Stimulated activated effector memory CD8-positive, alpha-beta T cell treated with anti-CD3 and anti-CD28 coated beads, Interleukin-12 subunit alpha, Interleukin-12 subunit beta, amount 100 ng/mL, for 72 hours (primary cell): ENCODE measurements around the gene SHANK2.

ENCODE experiments used
- ATAC-seq: fragments of 150-1000 bp; cut with Tn5 transposase; 2 replicates; pipeline ENCODE4 v1.10.0; 2021
- DNase-seq, 2 donors: peaks; one replicate each; pipeline ENCODE4 v3.0.0; 2021 to 2022; ENCODE audit warnings: low spot score in 2 of 2
- H3K27ac Mint-ChIP-seq: one replicate; pipeline ENCODE4 v1.8.0; 2022; ENCODE audit warnings: mild to moderate bottlenecking, mixed read lengths
- H3K36me3 Mint-ChIP-seq: one replicate; pipeline ENCODE4 v1.8.0; 2022; ENCODE audit warnings: mild to moderate bottlenecking, mixed read lengths
- H3K4me1 Mint-ChIP-seq: one replicate; pipeline ENCODE4 v1.8.0; 2022; ENCODE audit warnings: mixed read lengths
- H3K4me3 Mint-ChIP-seq: one replicate; pipeline ENCODE4 v1.8.0; 2022; ENCODE audit warnings: mild to moderate bottlenecking, mixed read lengths
- H3K9me3 Mint-ChIP-seq: one replicate; pipeline ENCODE4 v1.8.0; 2022; ENCODE audit warnings: mixed read lengths

The SHANK2 gene

DNA sequence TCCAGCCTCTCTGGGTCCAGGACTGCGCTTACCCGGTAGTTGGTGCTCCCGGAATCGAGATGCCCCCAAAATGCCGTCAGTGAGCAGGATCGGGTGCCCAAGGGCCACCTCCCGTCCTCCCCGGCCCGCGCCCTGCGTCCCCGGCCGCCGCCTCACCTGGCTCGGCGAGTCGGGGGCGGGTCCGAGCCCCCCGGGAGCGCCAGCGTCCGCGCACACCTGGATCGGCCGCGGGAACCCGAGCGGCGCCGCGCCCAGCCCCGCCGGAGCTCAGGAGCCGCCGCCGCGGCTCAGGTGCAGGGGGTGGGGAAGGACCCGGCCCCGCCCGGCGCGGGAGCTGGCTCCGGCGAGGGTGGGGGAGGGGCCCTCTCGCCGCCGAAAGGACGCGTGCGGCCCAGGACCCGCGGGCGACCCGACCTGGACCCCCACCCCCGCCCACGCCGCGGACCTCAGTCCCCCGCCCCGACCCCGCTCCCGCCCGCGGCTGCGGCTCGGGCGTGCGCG lies at the start of gene SHANK2:
Gene SHANK2, minus strand, starts transcription at position 309 of the 501 bp plus-strand sequence. CDS start 105,251 bp downstream, outside the sequence.
- DNase-seq = no peak
- no peak for ATAC-seq
- Mint-ChIP-seq H3K9me3 (no peaks in the 10 kb centered on the region), H3K4me1 (no peaks in the 10 kb centered on the region), H3K27ac (no peak within 1 kb of the TSS), H3K36me3 (no peaks in the 10 kb centered on the region), H3K4me3 (no peak within 1 kb of the TSS)

DNA sequence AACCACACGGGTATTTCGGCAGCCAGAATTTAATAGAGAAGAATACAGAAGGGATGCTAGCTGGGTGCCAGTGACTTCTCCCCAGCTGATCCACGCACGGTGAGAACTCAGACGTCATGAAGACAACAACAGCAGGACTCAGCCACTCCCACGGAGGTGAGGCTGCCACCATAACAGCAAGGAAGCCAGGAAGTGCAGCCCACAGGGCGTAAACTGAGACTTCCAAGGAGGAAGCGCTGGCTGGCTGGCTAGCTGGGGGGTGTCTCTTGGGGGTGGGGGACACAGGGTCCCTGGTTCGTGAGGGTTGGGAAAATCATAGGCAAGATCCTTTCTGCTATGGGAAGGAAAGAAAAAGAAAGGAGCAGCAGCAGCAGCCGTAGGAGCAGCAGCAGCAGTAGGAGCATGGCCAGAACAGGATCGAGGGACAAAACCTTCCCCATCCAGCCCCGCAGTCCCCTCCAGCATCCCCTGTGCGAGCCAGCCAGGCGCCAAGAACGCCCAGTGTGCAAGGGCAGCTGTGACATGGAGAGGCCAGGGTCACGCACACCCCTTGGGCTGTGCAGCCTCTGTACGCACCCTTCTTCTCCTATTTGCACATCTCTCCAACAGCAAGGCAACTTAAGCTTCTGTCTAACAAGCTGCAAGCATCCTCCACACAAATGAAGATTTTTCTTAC lies 49.6 kb upstream of the SHANK2 start:
- Mint-ChIP-seq H3K4me3 (no peak overlapping the region), H3K36me3 (no peaks in the 10 kb centered on the region), H3K27ac (no peak overlapping the region), H3K4me1 (peaks cover 5% of the 10 kb centered on the region), H3K9me3 (no peaks in the 10 kb centered on the region)
- no peak for ATAC-seq
- DNase-seq = no peak

DNA sequence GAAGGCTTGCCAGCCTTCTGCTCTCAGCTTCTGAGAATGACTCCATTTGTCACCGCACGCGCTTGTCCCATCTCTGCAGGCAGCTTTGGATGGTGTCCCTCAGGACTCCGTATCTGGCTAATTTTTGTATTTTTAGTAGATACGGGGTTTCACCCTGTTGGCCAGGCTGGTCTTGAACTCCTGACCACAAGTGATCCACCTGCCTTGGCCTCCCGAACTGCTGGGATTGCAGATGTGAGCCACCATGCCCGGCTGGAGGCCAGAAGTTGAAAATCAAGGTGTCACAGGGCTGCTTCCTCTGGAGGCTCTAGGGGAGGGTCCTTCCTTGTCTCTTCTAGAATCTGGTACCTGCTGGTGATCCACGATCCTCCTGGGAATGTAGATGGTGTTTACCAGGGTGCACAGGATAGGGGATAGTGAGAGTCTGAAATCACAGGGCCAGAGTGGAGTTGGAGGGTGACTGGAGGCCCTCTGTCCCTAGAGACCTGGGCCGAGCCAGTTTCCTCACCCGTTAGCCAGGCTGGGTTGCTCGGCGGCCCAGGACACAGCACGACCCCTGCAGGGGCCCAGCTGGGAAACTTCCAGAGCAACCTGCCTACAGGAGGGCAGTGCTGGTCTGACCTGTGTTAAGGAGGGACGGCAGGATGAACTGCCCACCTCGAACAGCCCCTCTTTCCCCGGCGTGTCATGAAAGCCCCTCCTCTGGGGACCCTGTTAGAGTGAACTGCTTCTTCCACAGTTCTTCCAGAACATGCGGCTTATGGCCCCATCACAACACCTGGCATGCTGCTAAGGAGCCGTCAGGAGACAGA lies 48.9 kb upstream of the SHANK2 start:
- H3K4me1 Mint-ChIP-seq = peaks cover 5% of the 10 kb centered on the region

DNA sequence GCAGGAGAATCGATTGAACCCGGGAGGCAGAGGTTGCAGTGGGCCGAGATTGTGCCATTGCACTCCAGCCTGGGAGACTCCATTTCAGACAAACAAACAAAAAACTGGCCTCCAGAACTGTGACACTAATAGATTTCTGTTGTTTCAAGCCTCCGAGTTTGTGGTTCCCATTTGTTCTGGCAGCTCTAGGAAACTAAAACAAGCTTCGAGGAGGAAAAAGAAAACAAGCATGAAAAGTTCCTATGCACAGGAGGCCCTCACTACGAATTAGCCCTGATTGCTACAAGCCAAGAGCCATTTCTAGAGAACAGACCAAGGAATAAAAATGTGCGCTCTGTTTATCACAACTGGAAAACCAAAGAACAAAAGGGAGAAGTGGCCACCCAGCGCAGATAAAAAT lies 47.8 kb upstream of the SHANK2 start:
- Mint-ChIP-seq H3K4me3 (no peak overlapping the region), H3K9me3 (no peaks in the 10 kb centered on the region), H3K36me3 (no peaks in the 10 kb centered on the region), H3K27ac (no peak overlapping the region), H3K4me1 (peaks cover 5% of the 10 kb centered on the region)
- no peak for DNase-seq
- no peak for ATAC-seq

More for the DNA sequence above, 48.9 kb upstream of the SHANK2 start:
- DNase-seq = no peak
- ATAC-seq = no peak
- no peaks in the 10 kb centered on the region for H3K36me3 Mint-ChIP-seq
- no peaks in the 10 kb centered on the region for H3K9me3 Mint-ChIP-seq
- H3K4me3 Mint-ChIP-seq = no peak overlapping the region
- no peak overlapping the region for H3K27ac Mint-ChIP-seq

DNA sequence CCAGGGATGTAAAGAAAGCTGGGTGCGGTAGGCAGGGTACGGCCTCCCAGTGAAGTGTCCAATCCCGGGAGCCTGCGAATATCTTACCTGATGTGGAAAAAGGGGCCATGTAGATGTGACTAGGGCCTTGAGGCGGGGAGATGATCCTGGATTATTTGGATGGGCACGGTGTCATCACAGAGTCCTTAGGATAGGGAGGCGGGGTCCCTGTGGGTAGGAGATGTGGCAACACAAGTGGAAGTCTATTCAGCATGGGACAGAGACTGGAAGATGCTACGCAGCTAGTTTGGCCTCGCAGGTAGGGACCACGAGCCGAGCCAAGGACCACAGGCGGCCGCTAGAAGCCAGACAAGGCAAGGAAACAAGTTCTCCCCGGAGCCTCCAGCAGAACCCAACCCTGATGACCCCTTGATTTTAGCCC lies 46.4 kb upstream of the SHANK2 start:
- no peak overlapping the region for H3K27ac Mint-ChIP-seq
- no peak for ATAC-seq
- no peaks in the 10 kb centered on the region for H3K36me3 Mint-ChIP-seq
- H3K9me3 Mint-ChIP-seq = no peaks in the 10 kb centered on the region
- H3K4me1 Mint-ChIP-seq = peaks cover 5% of the 10 kb centered on the region
- peak in 1 of 2 donors; percentile 18 for DNase-seq
- H3K4me3 Mint-ChIP-seq = no peak overlapping the region

DNA sequence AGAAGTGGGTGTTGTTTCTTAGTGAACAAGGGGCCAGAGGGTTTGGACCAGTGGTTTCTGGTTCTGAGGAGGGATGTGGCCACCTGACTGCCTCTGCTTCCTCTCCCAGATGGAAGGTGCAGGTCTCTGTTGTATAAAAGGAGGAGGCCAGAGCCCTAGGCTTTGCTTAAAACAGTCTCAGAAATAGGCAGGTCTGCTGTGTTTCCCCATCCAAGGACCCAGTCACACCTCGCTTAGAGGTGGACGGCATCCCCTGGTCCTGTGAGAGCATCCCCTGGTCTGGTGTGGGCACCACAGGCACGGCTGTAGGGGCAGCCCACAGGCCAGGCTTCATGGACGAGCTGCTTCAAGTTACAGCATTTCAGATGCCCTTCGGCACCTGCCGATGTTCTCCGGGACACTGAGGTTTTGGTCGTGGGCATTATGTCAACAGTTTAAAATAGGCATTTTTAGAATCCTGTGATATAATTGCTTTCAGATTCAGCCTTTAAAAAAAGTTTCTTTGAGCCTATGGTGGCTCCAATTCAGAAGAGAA lies 45.7 kb upstream of the SHANK2 start:
- Mint-ChIP-seq H3K4me3 (no peak overlapping the region), H3K9me3 (no peaks in the 10 kb centered on the region), H3K27ac (no peak overlapping the region), H3K4me1 (peaks cover 5% of the 10 kb centered on the region), H3K36me3 (no peaks in the 10 kb centered on the region)
- DNase-seq (peak in 1 of 2 donors; percentile 10), ATAC-seq (no peak)

DNA sequence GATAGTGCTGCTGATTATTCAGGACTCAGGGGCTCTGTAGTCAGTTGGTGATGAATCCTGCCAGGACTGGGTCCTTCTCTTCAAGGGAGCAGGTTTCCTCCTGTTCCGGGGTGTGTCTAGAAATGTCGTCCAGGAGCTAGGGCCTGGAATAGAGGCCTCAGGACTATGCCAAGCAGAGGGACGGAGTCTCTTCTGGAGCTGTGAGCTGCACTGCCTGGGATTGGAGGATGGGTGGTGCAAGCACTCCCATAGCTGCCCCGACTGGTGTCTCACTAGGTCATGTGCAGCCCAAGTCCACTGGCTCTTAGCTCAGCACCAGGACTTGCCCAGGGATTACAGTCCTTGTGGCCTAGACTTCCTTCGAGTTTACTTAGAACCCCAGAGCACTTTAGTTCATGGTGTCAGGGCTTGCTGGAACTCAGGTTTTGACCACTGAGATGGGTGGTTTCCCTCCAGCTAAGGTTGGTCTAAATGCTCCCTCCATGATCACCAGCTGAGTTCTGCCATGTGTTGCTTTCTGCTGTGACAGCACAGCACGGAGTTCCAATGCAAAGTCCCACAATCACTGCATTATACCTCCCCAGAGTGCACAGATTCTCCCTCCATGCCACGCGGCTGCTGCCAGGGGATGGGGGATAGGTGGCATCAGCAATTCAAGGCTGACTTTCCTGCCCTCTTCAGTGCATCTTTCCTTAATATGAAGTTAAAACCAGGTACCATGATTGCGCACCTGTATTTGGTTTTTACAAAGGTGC lies 42.6 kb upstream of the SHANK2 start:
- peak in 1 of 2 donors; percentile 32 for DNase-seq
- ATAC-seq = no peak
- no peaks in the 10 kb centered on the region for H3K4me1 Mint-ChIP-seq
- H3K4me3 Mint-ChIP-seq = no peak overlapping the region
- H3K36me3 Mint-ChIP-seq = no peaks in the 10 kb centered on the region
- no peak overlapping the region for H3K27ac Mint-ChIP-seq
- peaks cover 17% of the 10 kb centered on the region for H3K9me3 Mint-ChIP-seq

DNA sequence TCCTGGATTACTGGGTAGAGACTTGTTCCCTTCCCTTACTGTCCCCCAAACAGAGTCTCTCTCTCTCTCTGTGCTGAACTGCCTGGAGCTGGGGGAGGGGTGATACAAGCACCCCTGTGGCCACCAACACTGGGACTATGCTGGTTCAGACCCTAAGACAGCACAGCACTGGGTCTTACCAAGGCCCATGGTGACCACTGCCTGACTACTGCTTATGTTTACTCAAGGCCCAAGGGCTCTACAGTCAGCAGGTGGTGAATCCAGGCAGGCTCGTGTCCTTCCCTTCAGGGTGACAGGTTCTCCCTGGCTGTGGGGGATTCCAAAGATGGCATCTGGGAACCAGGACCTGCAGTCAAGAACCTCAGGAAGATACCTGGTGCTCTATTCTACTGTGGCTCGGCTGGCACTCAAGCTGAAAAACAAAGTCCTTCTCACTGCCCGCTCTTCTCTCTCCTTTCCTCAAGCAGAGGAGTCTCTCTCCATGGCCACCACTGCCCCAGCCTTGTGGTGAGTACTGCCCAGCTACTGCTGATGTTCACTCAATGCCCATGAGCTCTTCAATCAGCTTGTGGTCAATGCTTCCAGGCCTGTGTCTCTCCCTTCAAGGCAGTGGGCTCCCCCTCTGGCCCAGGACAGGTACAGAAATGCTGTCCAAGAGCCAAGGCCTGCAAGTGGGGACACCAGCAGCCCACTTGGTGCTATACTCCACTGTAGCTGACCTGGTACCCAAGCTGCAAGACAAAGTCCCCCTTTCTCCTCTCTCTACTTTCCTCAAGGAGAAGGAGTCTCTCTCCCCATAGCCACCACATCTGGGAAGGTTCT lies 41.8 kb upstream of the SHANK2 start:
- ATAC-seq = no peak
- no peaks in the 10 kb centered on the region for H3K36me3 Mint-ChIP-seq
- H3K4me1 Mint-ChIP-seq = no peaks in the 10 kb centered on the region
- no peak overlapping the region for H3K4me3 Mint-ChIP-seq
- no peak overlapping the region for H3K27ac Mint-ChIP-seq
- peak in 1 of 2 donors; percentile 28 for DNase-seq
- peaks cover 22% of the 10 kb centered on the region for H3K9me3 Mint-ChIP-seq

DNA sequence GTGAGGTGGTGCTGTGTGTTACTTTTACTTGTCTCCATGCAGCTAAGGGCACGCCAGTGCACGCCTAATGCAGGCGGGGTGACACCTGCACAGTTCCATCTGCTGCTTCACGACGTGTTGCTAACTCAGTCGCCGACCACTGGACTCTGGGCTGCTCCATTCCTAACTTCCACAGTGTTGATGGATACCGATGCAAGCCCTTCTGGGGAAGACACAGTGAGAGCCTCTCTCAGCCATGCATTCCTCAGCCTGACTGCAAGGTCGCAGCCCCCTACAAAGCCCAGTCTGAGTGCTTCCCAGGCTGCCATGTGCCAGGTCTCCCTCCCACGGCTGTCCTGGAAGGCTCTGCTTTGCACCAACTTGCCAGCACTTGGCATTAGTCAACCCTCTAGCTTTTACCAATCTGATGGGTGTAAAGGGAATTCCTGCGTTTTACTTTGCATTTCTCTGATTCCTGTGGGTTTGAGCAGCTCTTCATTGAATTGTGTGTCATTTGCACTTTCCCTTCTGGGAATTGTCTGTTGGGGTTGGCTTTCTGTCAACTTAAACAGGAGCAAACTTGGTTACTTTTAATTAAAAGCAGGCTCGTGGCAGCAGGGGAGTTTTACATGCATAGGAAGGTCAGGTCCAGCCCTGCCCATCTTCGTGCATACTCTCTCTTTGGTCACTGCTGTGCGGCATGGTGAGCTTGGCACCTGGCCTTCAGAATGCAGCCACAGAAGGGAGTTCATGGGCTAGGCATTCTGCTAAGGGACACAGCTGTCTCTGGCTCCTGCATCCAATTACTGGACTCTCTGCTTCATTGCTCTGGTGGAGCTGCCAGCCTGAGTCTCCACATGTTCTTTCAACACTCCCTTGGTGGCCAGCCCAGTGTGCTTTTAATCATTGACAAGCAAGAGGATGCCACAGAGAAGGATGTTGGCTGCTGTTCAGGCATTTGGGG lies 34.6 kb upstream of the SHANK2 start:
- Mint-ChIP-seq H3K4me3 (no peak overlapping the region), H3K4me1 (no peaks in the 10 kb centered on the region), H3K36me3 (no peaks in the 10 kb centered on the region), H3K27ac (no peak overlapping the region), H3K9me3 (peaks cover 18% of the 10 kb centered on the region)
- no peak for DNase-seq
- ATAC-seq = peak; percentile 21

DNA sequence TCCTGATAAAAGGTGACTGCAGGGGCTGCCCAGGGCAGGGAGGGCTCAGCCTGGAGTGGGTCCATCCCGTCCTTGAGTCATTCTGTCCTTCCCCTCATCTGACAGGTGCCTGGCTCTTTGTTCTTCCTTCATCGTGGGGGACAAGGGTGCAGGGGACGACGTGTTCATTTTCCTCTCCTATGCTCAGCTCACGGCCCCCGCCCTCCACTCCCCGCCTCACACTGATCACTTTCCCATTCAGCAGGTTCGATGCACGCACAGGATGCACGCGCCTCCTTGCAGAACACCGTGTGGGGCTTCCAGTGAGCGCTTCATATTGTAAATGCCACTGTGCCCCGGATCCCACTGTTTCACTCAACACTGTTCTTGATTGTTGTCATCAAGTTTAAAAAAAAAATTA lies 32.7 kb upstream of the SHANK2 start:
- H3K27ac Mint-ChIP-seq = no peak overlapping the region
- H3K4me1 Mint-ChIP-seq = no peaks in the 10 kb centered on the region
- peaks cover 5% of the 10 kb centered on the region for H3K9me3 Mint-ChIP-seq
- H3K36me3 Mint-ChIP-seq = no peaks in the 10 kb centered on the region
- H3K4me3 Mint-ChIP-seq = no peak overlapping the region
- DNase-seq (no peak), ATAC-seq (no peak)

DNA sequence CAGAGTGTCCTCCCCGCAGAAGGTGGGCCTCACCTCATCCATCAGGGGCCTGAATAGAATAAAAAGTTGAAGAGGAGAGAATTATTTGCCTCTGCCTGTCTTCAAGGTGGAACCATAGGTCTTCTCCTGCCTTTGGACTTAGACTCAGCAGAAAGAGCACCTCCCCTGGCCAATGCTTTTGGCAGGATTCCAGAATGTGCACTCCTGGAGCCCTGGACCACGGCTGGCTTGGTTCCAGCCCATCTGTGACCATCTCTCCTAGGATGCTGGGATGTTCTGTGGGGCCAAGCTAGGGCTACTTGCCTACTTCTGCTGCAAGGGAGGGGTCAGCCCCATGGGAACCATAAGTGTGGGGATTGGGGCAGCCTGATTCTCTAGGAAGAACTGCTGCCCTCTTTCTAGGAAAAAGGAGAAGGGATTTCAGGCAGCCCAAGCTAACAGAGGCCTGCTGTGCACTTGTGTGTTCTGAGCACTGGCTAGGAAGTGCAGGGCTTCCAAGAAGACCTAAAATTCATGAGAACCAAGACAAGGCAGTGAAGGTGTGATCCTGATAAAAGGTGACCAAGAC lies 32.2 kb upstream of the SHANK2 start:
- DNase-seq (no peak), ATAC-seq (peak; percentile 28)
- no peaks in the 10 kb centered on the region for H3K36me3 Mint-ChIP-seq
- no peak overlapping the region for H3K4me3 Mint-ChIP-seq
- no peak overlapping the region for H3K27ac Mint-ChIP-seq
- peaks cover 3% of the 10 kb centered on the region for H3K9me3 Mint-ChIP-seq
- H3K4me1 Mint-ChIP-seq = no peaks in the 10 kb centered on the region

DNA sequence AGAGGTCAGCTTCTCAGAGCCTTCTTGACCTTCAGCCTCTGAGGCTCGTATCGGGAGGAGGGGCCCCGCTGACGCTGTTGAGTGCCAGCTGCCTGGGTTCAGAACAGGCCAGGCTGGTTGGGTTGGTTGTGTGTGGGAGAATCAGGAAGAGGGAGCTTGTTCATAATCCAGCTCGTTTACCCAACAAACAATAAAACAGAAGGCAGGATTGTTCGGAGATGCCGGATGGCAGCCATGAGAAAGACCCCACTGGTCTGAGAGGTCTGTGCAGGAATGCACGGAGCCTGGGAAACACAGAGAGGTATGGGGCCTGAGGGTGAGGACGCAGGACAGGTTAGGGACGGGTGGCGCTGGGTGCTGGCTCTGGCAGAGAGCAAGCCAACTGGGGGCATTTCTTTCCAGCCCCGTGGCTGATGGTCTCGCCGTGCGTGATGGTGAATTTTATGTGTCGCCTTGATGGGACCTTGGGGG lies 31.6 kb upstream of the SHANK2 start:
- no peak for DNase-seq
- no peak overlapping the region for H3K27ac Mint-ChIP-seq
- no peak overlapping the region for H3K4me3 Mint-ChIP-seq
- ATAC-seq = no peak
- H3K4me1 Mint-ChIP-seq = no peaks in the 10 kb centered on the region
- no peaks in the 10 kb centered on the region for H3K36me3 Mint-ChIP-seq
- no peaks in the 10 kb centered on the region for H3K9me3 Mint-ChIP-seq

DNA sequence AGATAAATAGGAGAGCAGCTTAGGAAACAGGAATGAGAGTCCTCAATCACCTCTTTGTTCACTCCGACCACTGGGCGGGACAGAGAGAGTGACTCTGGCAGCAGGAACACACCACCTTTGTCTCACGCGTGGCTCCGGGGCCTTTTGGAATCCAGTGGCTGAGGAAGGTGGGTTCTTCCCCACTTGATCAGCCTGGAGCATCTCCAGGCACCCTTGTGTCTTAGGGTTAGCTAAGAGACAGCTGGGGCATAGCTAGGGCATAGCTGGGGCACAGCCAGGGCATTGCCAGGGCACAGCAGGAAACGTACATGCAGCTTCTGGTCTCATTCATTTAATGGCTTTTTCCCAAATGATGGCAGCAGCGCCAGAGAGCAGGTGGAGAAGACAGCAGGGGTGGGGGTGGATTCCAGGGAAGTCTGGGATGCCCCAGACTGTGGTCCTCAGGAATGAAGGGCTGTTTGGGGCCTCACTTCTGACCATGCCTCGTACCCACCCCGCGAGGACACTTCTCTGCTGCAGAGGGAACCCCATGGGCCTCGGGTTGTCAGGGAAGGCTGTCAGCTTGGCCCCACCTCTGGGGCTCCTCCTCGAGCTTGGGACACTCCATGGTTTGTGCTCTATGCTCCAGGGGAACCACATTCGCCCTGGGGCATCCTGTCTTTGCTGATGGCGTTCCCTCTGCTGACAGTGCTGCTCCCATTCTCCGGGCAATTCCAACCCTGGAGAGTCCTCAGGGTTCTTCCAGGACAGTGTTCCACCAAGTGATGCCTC lies 30.4 kb upstream of the SHANK2 start:
- ATAC-seq (peak; percentile 14), DNase-seq (no peak)
- Mint-ChIP-seq H3K27ac (no peak overlapping the region), H3K4me3 (no peak overlapping the region), H3K36me3 (no peaks in the 10 kb centered on the region), H3K9me3 (no peaks in the 10 kb centered on the region), H3K4me1 (no peaks in the 10 kb centered on the region)
